Lung (tissue), 12 donors: ENCODE measurements around the gene P2RX6. TPM values are rescaled to one million over a fixed set of nuclear protein-coding genes. Genes with fewer than 3 reads are reported as not detected.

ENCODE experiments used
- ATAC-seq: fragments of 200-7000 bp; cut with Tn5 transposase; one replicate; pipeline ENCODE4 v1.9.1; 2020; ENCODE audit warnings: moderate number of reproducible peaks; ENCODE audit not compliant: insufficient read depth, low FRiP score
- DNase-seq, 3 donors: peaks; one replicate each; pipeline ENCODE4 v3.0.0-alpha.2; 2013 to 2017
- H3K27ac ChIP-seq, 2 donors: one replicate each; pipeline ENCODE4 v1.5.1; 2013; ENCODE audit warnings: mild to moderate bottlenecking in 2 of 2, moderate library complexity in 2 of 2, control low read depth in 1 of 2, inconsistent platforms in 1 of 2, low read depth in 1 of 2, low read length in 1 of 2
- H3K27me3 ChIP-seq, 3 donors: one replicate each; pipeline ENCODE4 v1.5.1; 2013; ENCODE audit warnings: low read length in 2 of 3; ENCODE audit not compliant: control insufficient read depth in 3 of 3, insufficient read depth in 3 of 3
- H3K36me3 ChIP-seq, 4 donors: one replicate each; pipeline ENCODE4 v1.5.1; 2013; ENCODE audit warnings: low read length in 4 of 4, mild to moderate bottlenecking in 1 of 4, moderate library complexity in 1 of 4; ENCODE audit not compliant: control insufficient read depth in 4 of 4, insufficient read depth in 4 of 4
- H3K4me1 ChIP-seq, 5 donors: one replicate each; pipeline ENCODE4 v1.5.1; 2013; ENCODE audit warnings: low read length in 5 of 5, mild to moderate bottlenecking in 2 of 5, moderate library complexity in 1 of 5; ENCODE audit not compliant: control insufficient read depth in 5 of 5, insufficient read depth in 5 of 5
- H3K4me3 ChIP-seq: one replicate; pipeline ENCODE4 v1.5.1; 2013; ENCODE audit warnings: mild to moderate bottlenecking, control low read depth, moderate library complexity
- H3K9ac ChIP-seq, 2 donors: one replicate each; pipeline ENCODE4 v1.5.1; 2013; ENCODE audit warnings: low read length in 2 of 2, control low read depth in 1 of 2; ENCODE audit not compliant: insufficient read depth in 1 of 2
- H3K9me3 ChIP-seq, 4 donors: one replicate each; pipeline ENCODE4 v1.5.1; 2013; ENCODE audit warnings: low read length in 3 of 4, mild to moderate bottlenecking in 1 of 4, moderate library complexity in 1 of 4; ENCODE audit not compliant: control insufficient read depth in 4 of 4, insufficient read depth in 3 of 4
- CTCF ChIP-seq: IDR thresholded peaks from 2 replicates; pipeline ENCODE4 v1.5.1; 2012; ENCODE audit warnings: mild to moderate bottlenecking; ENCODE audit errors: control extremely low read depth, extremely low read depth
- WGBS, 2 donors: extraction: QIAGEN DNeasy Blood & Tissue Kit; methylation state at CpG; one replicate each; pipeline ENCODE4 v1.1.7; 2013; 5-methylcytosine and 5-hydroxymethylcytosine counted together
- polyA plus RNA-seq, 2 donors: library from polyadenylated mRNA; stranded (reverse); fragments of 200-250 nt; gene quantifications; one replicate each; pipeline ENCODE4 v1.2.1, GENCODE V29; 2013
- total RNA-seq, 2 donors: library from RNA; depleted of rRNA in 1 of 2; stranded (reverse); fragments of >200 nt in 1 of 2; gene quantifications; one replicate each; pipeline ENCODE4 v1.2.1, GENCODE V29; 2014 to 2021
- donor health status: control.
- donor health status: control.
- donor health status: Bipolar disorder and iron deficiency.
- donor health status: healthy.
- donor health status: DM: yes; HTN: yes; CAD: no.

Gene P2RX6
- total and polyA plus RNA-seq, 4 donors: 0.21 to 2.2 (median 0.93) TPM

GRCh38 chr22:21073023-21073422, 58.1 kb downstream of the P2RX6 start:
- no peak for DNase-seq
- no peaks in the 10 kb centered on the region for H3K4me1 ChIP-seq
- no peak overlapping the region for H3K27ac ChIP-seq
- H3K36me3 ChIP-seq: no peaks in the 10 kb centered on the region
- no peaks in the 10 kb centered on the region for H3K9me3 ChIP-seq
- no peak overlapping the region for H3K4me3 ChIP-seq
- H3K9ac ChIP-seq: no peak overlapping the region
- H3K27me3 ChIP-seq: no peaks in the 10 kb centered on the region
- ATAC-seq: no peak
- WGBS, 2 donors: 79 to 90% methylated on average over 3 of the region's 3 CpGs
- TF ChIP-seq CTCF: no peak

DNA sequence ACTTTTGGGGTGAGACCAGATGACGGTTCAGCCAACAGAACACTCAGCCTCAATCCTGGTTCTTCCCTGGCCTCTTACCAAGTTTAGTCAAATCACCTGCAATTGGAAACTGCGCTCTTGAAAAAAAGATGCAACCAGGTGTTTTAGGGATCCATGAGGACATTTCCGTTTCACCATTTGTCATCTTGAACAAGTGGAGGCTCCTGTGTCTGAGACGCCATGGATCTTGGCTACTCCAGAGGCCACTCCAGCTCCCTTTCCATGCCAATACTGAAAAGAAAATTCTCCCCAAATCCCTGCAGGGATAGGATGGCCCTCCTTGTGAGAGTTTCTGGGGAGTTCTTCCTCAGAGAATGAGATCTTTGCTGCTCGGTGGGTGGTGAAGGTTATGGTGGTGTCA, 58.5 kb downstream of the P2RX6 start:
- Histone ChIP-seq H3K27me3 (no peaks in the 10 kb centered on the region), H3K4me1 (no peaks in the 10 kb centered on the region), H3K9ac (no peak overlapping the region), H3K36me3 (no peaks in the 10 kb centered on the region), H3K9me3 (no peaks in the 10 kb centered on the region), H3K27ac (no peak overlapping the region), H3K4me3 (no peak overlapping the region)
- TF ChIP-seq CTCF: no peak
- WGBS, 2 donors: 93 to 94% methylated on average over 5 of the region's 5 CpGs
- ATAC-seq: no peak
- no peak for DNase-seq

GRCh38 chr22:21074102-21074715, 59.2 kb downstream of the P2RX6 start:
- Histone ChIP-seq H3K9me3 (no peaks in the 10 kb centered on the region), H3K4me3 (no peak overlapping the region), H3K9ac (no peak overlapping the region), H3K27me3 (no peaks in the 10 kb centered on the region), H3K27ac (no peak overlapping the region), H3K36me3 (no peaks in the 10 kb centered on the region), H3K4me1 (no peaks in the 10 kb centered on the region)
- no peak for DNase-seq
- no peak for TF ChIP-seq CTCF
- WGBS, 2 donors: 50 to 58% methylated on average over 7 of the region's 7 CpGs
- ATAC-seq: no peak
